Measurements from ENCODE around the gene CSTA. TPM values are rescaled to one million over a fixed set of nuclear protein-coding genes. Genes with fewer than 3 reads are reported as not detected.

CSTA gene
- total and polyA plus RNA-seq, 2 of the 8 experiments (the other 6 are each of a cell fraction or from before 2014, with no cell fraction given), result not detected

- H2BK12ac ChIP-seq (ENCODE audit: low read depth, low read length), result no peak overlapping the region
- FAIRE-seq (no peak), DNase-seq (ENCODE audit: low read depth in 1 of 2, low spot score in 2 of 2) (no peak)
- H3K9me3 ChIP-seq (ENCODE audit: insufficient read depth in 2 of 2, low read depth in 1 of 2, low read length in 1 of 2), result no peaks in the 10 kb centered on the region
- H4K91ac ChIP-seq (replicated peaks; ENCODE audit: insufficient read length, low read length), result no peak overlapping the region
- H3K4me2 ChIP-seq (ENCODE audit: insufficient read depth in 1 of 2, low read depth in 2 of 2, low read length in 2 of 2), result no peak overlapping the region
- H4K20me1 ChIP-seq (replicated peaks in 1 of 2; ENCODE audit: control insufficient read depth in 1 of 2, insufficient read depth in 2 of 2, low read length in 2 of 2), result no peaks in the 10 kb centered on the region
- POLR2A ChIA-PET (ENCODE audit: partially characterized antibody), result no interaction called here
- no peak overlapping the region for H2AK5ac ChIP-seq (ENCODE audit: low read depth, low read length)
- H3K36me3 ChIP-seq (ENCODE audit: control insufficient read depth in 2 of 4, insufficient read depth in 4 of 4, low read length in 3 of 4), result no peaks in the 10 kb centered on the region
- H3K4me3 ChIP-seq (ENCODE audit: extremely low read depth in 1 of 4, insufficient read depth in 2 of 4, low read depth in 3 of 4, low read length in 4 of 4), result no peak overlapping the region
- H3K23ac ChIP-seq (ENCODE audit: insufficient read length), result no peak overlapping the region
- no peak overlapping the region for H2BK15ac ChIP-seq (ENCODE audit: low read length)
- no peak overlapping the region for H2AFZ ChIP-seq (ENCODE audit: low read length)
- no peaks in the 10 kb centered on the region for H3K27me3 ChIP-seq (replicated peaks in 1 of 4; ENCODE audit: control insufficient read depth in 3 of 4, extremely low read depth in 1 of 4, insufficient read depth in 3 of 4, low read length in 3 of 4)
- no peak overlapping the region for H3K9ac ChIP-seq (replicated peaks in 1 of 4; ENCODE audit: extremely low read depth in 1 of 4, low read depth in 3 of 4, low read length in 3 of 4)
- H3K18ac ChIP-seq (ENCODE audit: extremely low read depth, low read length), result no peak overlapping the region
- no peak overlapping the region for H3K56ac ChIP-seq (replicated peaks; ENCODE audit: insufficient read length, low read depth, low read length)
- no peak overlapping the region for H2BK5ac ChIP-seq (ENCODE audit: low read depth, low read length)
- CTCF ChIA-PET (ENCODE audit: partially characterized antibody), result interaction anchor here (0.6 to 2.3 kb wide), 15 partner anchors 9 to 759 kb away, joined by 3 to 11 read pairs (median 4); no protein-coding TSS in a partner anchor
- no peak overlapping the region for H3K4ac ChIP-seq (replicated peaks; ENCODE audit: insufficient read length, low read depth, low read length)
- WGBS, 2 experiments (ENCODE audit: extremely low coverage in 1 of 2, insufficient coverage in 1 of 2, insufficient read length in 1 of 2, insufficient replicate concordance in 2 of 2, low coverage in 1 of 2, low lambda C conversion rate in 2 of 2, missing lambda C conversion rate in 1 of 2), result 62% methylated on average over 2 of the region's 2 CpGs; no CpG with 5 or more reads in 1 of the 2 experiments
- H2BK120ac ChIP-seq (replicated peaks; ENCODE audit: low read depth, low read length), result no peak overlapping the region
- H3K4me1 ChIP-seq (replicated peaks in 1 of 4; ENCODE audit: control insufficient read depth in 3 of 4, insufficient read depth in 4 of 4, low read length in 3 of 4), result no peaks in the 10 kb centered on the region
- H3K79me1 ChIP-seq (ENCODE audit: low read depth, low read length), result no peaks in the 10 kb centered on the region
- H4K5ac ChIP-seq (ENCODE audit: insufficient read length, low read depth, low read length), result no peak overlapping the region
- H3K23me2 ChIP-seq (ENCODE audit: low read depth, low read length), result no peaks in the 10 kb centered on the region
- H2BK20ac ChIP-seq (ENCODE audit: low read length), result no peak overlapping the region
- H3K27ac ChIP-seq (ENCODE audit: low read depth, low read length), result no peak overlapping the region
- no peaks in the 10 kb centered on the region for H3K79me2 ChIP-seq (ENCODE audit: control insufficient read depth in 1 of 2, insufficient read depth in 2 of 2, low read length in 2 of 2)
- H3K14ac ChIP-seq (ENCODE audit: insufficient read length), result no peak overlapping the region
- no peak overlapping the region for H4K8ac ChIP-seq (ENCODE audit: extremely low read depth, insufficient read depth, low read length)
- no peak for TF ChIP-seq CHD7 (IDR thresholded peaks at IDR 0.05; ENCODE audit: insufficient replicate concordance, low read length)
These were observed 18.5 kb upstream of the CSTA start for GRCh38 chr3:122306622-122306953.

All from H1 (cell line).